ENCODE measurements around the gene LEPR.

- TF ChIP-seq CTCF (IDR thresholded peaks at IDR 0.05), result no peak
- TF ChIP-seq POLR2A (IDR thresholded peaks at IDR 0.05), result no peak
- TF ChIP-seq POLR2AphosphoS5 (IDR thresholded peaks at IDR 0.05; ENCODE audit: insufficient read depth in 1 of 2, low read depth in 1 of 2), result peak in 1 of 2 donors; percentile 79
Observed at GRCh38 chr1:65429806-65430205, 9.3 kb downstream of the LEPR start.
